IMR-90 (cell line): ENCODE measurements around the gene CTCFL. TPM values are rescaled to one million over a fixed set of nuclear protein-coding genes. Genes with fewer than 3 reads are reported as not detected.

Experiments used
- ATAC-seq: fragments of 200-7000 bp; cut with Tn5 transposase; 2 replicates; pipeline ENCODE4 v1.9.1; 2020; ENCODE audit warnings: low read depth, mild to moderate bottlenecking, moderate library complexity
- BruUV-seq: library from RNA; stranded (reverse); fragments of 400-500 nt; replicated peaks from 2 replicates; lab custom pipeline; 2021; lab: Mats Ljungman, UMichigan
- CTCF ChIA-PET: fragments of 300-600 bp; formaldehyde crosslinking; extraction: SDS; loops from one replicate; lab custom pipeline; 2021; ENCODE audit warnings: antibody characterized with exemption; lab: Yijun Ruan, JAX
- POLR2A ChIA-PET: fragments of 300-600 bp; sonication (Branson Sonifier 250); formaldehyde crosslinking; loops from one replicate; lab custom pipeline; 2022; ENCODE audit warnings: antibody characterized with exemption; ENCODE audit not compliant: unreplicated experiment; lab: Charles Lee
- DNase-seq: peaks from one replicate; pipeline ENCODE4 v3.0.0; 2013
- H2AFZ ChIP-seq: replicated peaks from 2 replicates; pipeline ENCODE3; 2013; ENCODE audit warnings: low read length, mild to moderate bottlenecking; ENCODE audit not compliant: poor library complexity
- H2AK5ac ChIP-seq: 2 replicates; pipeline ENCODE4 v1.6.1; 2013; ENCODE audit warnings: low read depth, low read length, inconsistent platforms
- H2AK9ac ChIP-seq: replicated peaks from 2 replicates; pipeline ENCODE3; 2013; ENCODE audit warnings: mild to moderate bottlenecking, low read depth, low read length, moderate library complexity; ENCODE audit not compliant: poor library complexity
- H2BK120ac ChIP-seq: 2 replicates; pipeline ENCODE4 v1.6.1; 2013; ENCODE audit warnings: low read depth, low read length, inconsistent platforms
- H2BK15ac ChIP-seq: 3 replicates; pipeline ENCODE4 v1.6.1; 2013; ENCODE audit warnings: low read depth, low read length, inconsistent platforms
- H2BK20ac ChIP-seq: 2 replicates; pipeline ENCODE4 v1.6.1; 2013; ENCODE audit warnings: low read depth, mild to moderate bottlenecking, inconsistent platforms, low read length, moderate library complexity
- H2BK5ac ChIP-seq: 2 replicates; pipeline ENCODE4 v1.6.1; 2013; ENCODE audit warnings: mild to moderate bottlenecking, low read depth, low read length, inconsistent platforms; ENCODE audit not compliant: poor library complexity, severe bottlenecking
- H3K14ac ChIP-seq: replicated peaks from 2 replicates; pipeline ENCODE4 v1.6.1; 2013; ENCODE audit warnings: low read depth, low read length, inconsistent platforms
- H3K18ac ChIP-seq: 2 replicates; pipeline ENCODE4 v1.6.1; 2013; ENCODE audit warnings: low read depth, low read length, control low read depth
- H3K23ac ChIP-seq: 2 replicates; pipeline ENCODE4 v1.6.1; 2013; ENCODE audit warnings: low read depth, low read length, inconsistent platforms
- H3K27ac ChIP-seq: 2 replicates; pipeline ENCODE4 v1.5.1; 2013; ENCODE audit warnings: mild to moderate bottlenecking, control low read depth, low read length; ENCODE audit not compliant: insufficient read depth
- H3K27me3 ChIP-seq: 2 replicates; pipeline ENCODE4 v1.6.1; 2013; ENCODE audit warnings: low read length; ENCODE audit not compliant: control insufficient read depth, insufficient read depth
- H3K36me3 ChIP-seq: 2 replicates; pipeline ENCODE4 v1.6.1; 2013; ENCODE audit warnings: low read length, mixed read lengths; ENCODE audit not compliant: control insufficient read depth, insufficient read depth
- H3K4ac ChIP-seq: 2 replicates; pipeline ENCODE4 v1.6.1; 2013; ENCODE audit warnings: low read depth, low read length, inconsistent platforms
- H3K4me1 ChIP-seq: 2 replicates; pipeline ENCODE4 v1.6.1; 2013; ENCODE audit warnings: low read length, mixed read lengths; ENCODE audit not compliant: control insufficient read depth, insufficient read depth
- H3K4me2 ChIP-seq: 2 replicates; pipeline ENCODE4 v1.6.1; 2013; ENCODE audit warnings: low read depth, mild to moderate bottlenecking, control low read depth, low read length, moderate library complexity
- H3K4me3 ChIP-seq: 2 replicates; pipeline ENCODE4 v1.5.1; 2013; ENCODE audit warnings: low read depth, mild to moderate bottlenecking, control low read depth, low read length, moderate library complexity; ENCODE audit not compliant: insufficient read depth
- H3K56ac ChIP-seq: 2 replicates; pipeline ENCODE4 v1.6.1; 2013; ENCODE audit warnings: low read length, inconsistent platforms; ENCODE audit not compliant: insufficient read depth; ENCODE audit errors: extremely low read depth
- H3K79me1 ChIP-seq, 2 experiments: 2 replicates each; pipeline ENCODE4 v1.6.1; 2013; ENCODE audit warnings: low read length in 2 of 2, inconsistent platforms in 1 of 2, low read depth in 1 of 2
- H3K9ac ChIP-seq: 2 replicates; pipeline ENCODE4 v1.6.1; 2013; ENCODE audit warnings: low read depth, low read length, control low read depth
- H3K9me1 ChIP-seq: 2 replicates; pipeline ENCODE4 v1.6.1; 2013; ENCODE audit warnings: low read length, inconsistent platforms; ENCODE audit not compliant: insufficient read depth
- H3K9me3 ChIP-seq: 2 replicates; pipeline ENCODE4 v1.6.1; 2013; ENCODE audit warnings: low read length; ENCODE audit not compliant: control insufficient read depth, insufficient read depth
- H4K20me1 ChIP-seq: 2 replicates; pipeline ENCODE4 v1.6.1; 2013; ENCODE audit warnings: low read length, inconsistent platforms; ENCODE audit not compliant: insufficient read depth
- H4K5ac ChIP-seq: 2 replicates; pipeline ENCODE4 v1.6.1; 2013; ENCODE audit warnings: mild to moderate bottlenecking, low read depth, low read length, control low read depth
- H4K8ac ChIP-seq, 2 experiments: 2 replicates each; pipeline ENCODE4 v1.6.1; 2013; ENCODE audit warnings: low read depth in 2 of 2, low read length in 2 of 2, control low read depth in 1 of 2, inconsistent platforms in 1 of 2
- H4K91ac ChIP-seq: 2 replicates; pipeline ENCODE4 v1.6.1; 2013; ENCODE audit warnings: low read depth, low read length, inconsistent platforms; ENCODE audit not compliant: insufficient read depth
- BHLHE40 ChIP-seq: fragments of 150-350 bp; IDR thresholded peaks from 2 replicates; pipeline ENCODE4 v1.6.1; 2016; ENCODE audit warnings: mild to moderate bottlenecking, low read depth, low read length
- CEBPB ChIP-seq: IDR thresholded peaks from 2 replicates; pipeline ENCODE4 v1.6.1; 2012; ENCODE audit warnings: low read depth, low read length, improper control_type of control experiment
- CHD1 ChIP-seq: IDR thresholded peaks from 2 replicates; pipeline ENCODE4 v1.6.1; 2012; ENCODE audit warnings: low read depth, low read length, improper control_type of control experiment
- ELK1 ChIP-seq: fragments of 150-350 bp; IDR thresholded peaks from 2 replicates; pipeline ENCODE4 v1.6.1; 2016; ENCODE audit warnings: low read depth, mild to moderate bottlenecking, low read length, moderate library complexity, borderline replicate concordance
- FOS ChIP-seq: fragments of 150-350 bp; IDR thresholded peaks from 2 replicates; pipeline ENCODE4 v1.6.1; 2016; ENCODE audit warnings: low read depth, low read length
- MAFK ChIP-seq: IDR thresholded peaks from 2 replicates; pipeline ENCODE4 v1.6.1; 2012; ENCODE audit warnings: low read depth, low read length, improper control_type of control experiment
- MAZ ChIP-seq: IDR thresholded peaks from 2 replicates; pipeline ENCODE4 v1.6.1; 2012; ENCODE audit warnings: low read depth, mild to moderate bottlenecking, low read length, improper control_type of control experiment, moderate library complexity, borderline replicate concordance
- MXI1 ChIP-seq: IDR thresholded peaks from 2 replicates; pipeline ENCODE4 v1.6.1; 2012; ENCODE audit warnings: low read depth, mild to moderate bottlenecking, low read length, moderate library complexity, borderline replicate concordance
- NFE2L2 ChIP-seq: fragments of 150-350 bp; IDR thresholded peaks from 2 replicates; pipeline ENCODE4 v1.6.1; 2016; ENCODE audit warnings: low read depth, mild to moderate bottlenecking, low read length
- POLR2A ChIP-seq: IDR thresholded peaks from 2 replicates; pipeline ENCODE4 v1.6.1; 2012; ENCODE audit warnings: mild to moderate bottlenecking, low read depth, low read length
- RAD21 ChIP-seq: IDR thresholded peaks from 2 replicates; pipeline ENCODE4 v1.6.1; 2012; ENCODE audit warnings: low read length, improper control_type of control experiment
- RCOR1 ChIP-seq: IDR thresholded peaks from 2 replicates; pipeline ENCODE4 v1.6.1; 2012; ENCODE audit warnings: mild to moderate bottlenecking, low read length, improper control_type of control experiment; ENCODE audit not compliant: insufficient replicate concordance
- RFX5 ChIP-seq: IDR thresholded peaks from 2 replicates; pipeline ENCODE4 v1.8.0; 2012; ENCODE audit warnings: low read depth, mild to moderate bottlenecking, low read length, moderate library complexity
- SMC3 ChIP-seq: fragments of 150-350 bp; IDR thresholded peaks from 2 replicates; pipeline ENCODE4 v1.6.1; 2016; ENCODE audit warnings: low read depth, mild to moderate bottlenecking, antibody characterized with exemption, low read length, moderate library complexity
- USF2 ChIP-seq: fragments of 150-350 bp; IDR thresholded peaks from 2 replicates; pipeline ENCODE4 v1.6.1; 2017; ENCODE audit warnings: mild to moderate bottlenecking, antibody characterized with exemption, low read length, low read depth
- WGBS, 2 experiments: methylation state at CpG; one replicate each; pipeline versions ENCODE4 v1.1.5 to v1.1.7; 2013; ENCODE audit warnings: missing lambda C conversion rate in 2 of 2; ENCODE audit not compliant: insufficient read length in 1 of 2; ENCODE audit errors: extremely low coverage in 2 of 2; 5-methylcytosine and 5-hydroxymethylcytosine counted together
- dilution Hi-C: fragments of 300-500 bp; cut with HindIII; formaldehyde crosslinking; loops from one replicate; pipeline ENCODE4 v1.14.3; 2018; ENCODE audit warnings: low sequenced_read_pairs; ENCODE audit not compliant: unreplicated experiment
- in situ Hi-C: fragments of 300-500 bp; cut with MboI; formaldehyde crosslinking; loops from 3 replicates; pipeline ENCODE4 v1.14.3; 2019; ENCODE audit warnings: low sequenced_read_pairs, inconsistent platforms, mixed read lengths
- intact Hi-C: fragments of 100-400 bp; cut with micrococcal nuclease; formaldehyde crosslinking; loops from 2 replicates; pipeline ENCODE4 v1.10.0; 2022
- polyA plus RNA-seq, 3 experiments: library from polyadenylated mRNA; depleted of rRNA; stranded (reverse); fragments of >200 nt; gene quantifications; 2 replicates each; pipeline ENCODE4 v1.2.3, GENCODE V29; 2012; ENCODE audit warnings: low replicate concordance in 1 of 3
- total RNA-seq: library from RNA; depleted of rRNA; stranded (reverse); fragments of >200 nt; gene quantifications from 2 replicates; pipeline ENCODE4 v1.2.3, GENCODE V29; 2012

The CTCFL gene
- total and polyA plus RNA-seq, 2 of the 4 experiments (the other 2 are of a cell fraction), result not detected

DNA sequence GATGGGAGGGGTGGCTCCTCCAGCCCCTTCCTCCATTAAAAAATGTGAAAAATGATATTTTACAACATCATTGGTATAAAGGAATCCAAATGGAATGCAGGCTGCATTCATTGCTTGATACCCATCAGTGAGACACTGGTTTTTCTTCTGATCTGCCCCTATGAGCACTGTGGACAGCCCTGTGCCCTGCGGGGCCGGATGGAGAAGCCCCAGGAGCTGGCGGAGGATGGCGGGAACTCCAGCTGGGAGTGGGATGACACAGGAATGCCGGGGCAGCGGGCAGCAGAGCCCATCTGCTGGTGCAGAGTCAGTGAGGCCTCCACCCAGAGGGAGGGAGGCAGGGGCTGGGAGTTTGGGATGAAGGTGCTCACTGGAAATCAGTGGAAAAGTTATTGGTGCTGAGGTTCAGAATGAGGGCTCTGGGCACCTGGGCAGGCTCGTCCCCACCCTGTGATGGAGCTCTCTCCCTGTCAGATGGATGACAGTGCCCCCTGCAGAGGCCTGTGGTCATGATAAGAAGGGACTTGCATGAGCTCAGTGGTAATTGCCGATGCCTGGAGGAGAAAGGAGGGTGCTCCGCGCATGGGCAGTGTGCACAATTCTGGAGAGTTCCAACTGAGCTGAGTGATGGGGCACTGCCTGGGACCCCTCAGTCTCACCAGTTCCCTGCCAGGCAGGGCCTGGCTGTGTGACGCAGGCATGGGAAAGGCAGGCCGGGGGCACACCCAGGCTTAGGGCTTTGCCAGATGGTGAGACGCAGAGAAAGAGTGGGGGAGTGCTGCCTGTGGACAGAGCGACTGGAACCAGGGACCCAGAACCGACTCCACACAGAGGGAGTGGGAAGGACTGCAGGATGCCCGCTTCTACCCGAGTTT, 23.2 kb downstream of the CTCFL start (continued):
- TF ChIP-seq RAD21, result no peak

DNA sequence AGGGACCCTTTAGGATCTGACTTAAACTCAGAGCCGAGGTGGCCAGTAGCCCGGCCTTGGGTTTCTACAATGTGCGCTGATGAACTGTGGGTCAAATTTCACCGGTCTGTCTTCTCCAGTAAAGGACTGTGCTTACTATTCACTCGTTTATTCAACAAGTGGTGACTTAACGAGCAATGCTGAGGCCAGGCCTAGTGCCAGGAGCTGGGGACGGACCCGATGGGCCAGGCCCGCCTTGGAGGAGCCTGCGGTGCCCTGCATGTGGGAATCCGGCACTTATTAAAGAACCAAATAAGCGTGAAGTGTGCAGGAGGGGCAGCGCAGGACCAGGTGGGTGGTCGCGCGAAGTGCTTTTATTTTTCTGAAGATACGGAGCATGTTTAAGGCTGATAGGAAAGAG, 24.0 kb downstream of the CTCFL start:
- DNase-seq, result no peak
- 78% methylated on average over 14 of the region's 17 CpGs; no CpG with 5 or more reads in 1 of the 2 experiments for WGBS, 2 experiments
- no peak overlapping the region for H2BK120ac ChIP-seq
- no peak overlapping the region for H3K18ac ChIP-seq
- no peak overlapping the region for H4K91ac ChIP-seq
- no peak overlapping the region for H3K14ac ChIP-seq
- dilution Hi-C loops, result no loop called here
- no peaks in the 10 kb centered on the region for H3K36me3 ChIP-seq
- no peak overlapping the region for H3K4me3 ChIP-seq
- H3K9ac ChIP-seq, result no peak overlapping the region
- no peak overlapping the region for H3K23ac ChIP-seq
- no peaks in the 10 kb centered on the region for H4K20me1 ChIP-seq
- no peak overlapping the region for H2BK5ac ChIP-seq
- H3K27ac ChIP-seq, result no peak overlapping the region
- intact Hi-C loops, result no loop called here
- H3K9me3 ChIP-seq, result no peaks in the 10 kb centered on the region
- H3K27me3 ChIP-seq, result peaks cover 3% of the 10 kb centered on the region; the same call in 1 of the 2 replicates
- no peak overlapping the region for H3K4me2 ChIP-seq
- ChIA-PET POLR2A (no interaction called here), CTCF (no interaction called here)
- H2AK5ac ChIP-seq, result no peak overlapping the region
- no peak overlapping the region for H3K56ac ChIP-seq
- H3K4ac ChIP-seq, result no peak overlapping the region
- no TSS peak for BruUV-seq
- no peak for TF ChIP-seq RCOR1
- TF ChIP-seq CEBPB, result no peak
- TF ChIP-seq SMC3, result no peak
- no peak for TF ChIP-seq FOS
- no peak for TF ChIP-seq BHLHE40
- no peak for TF ChIP-seq NFE2L2
- TF ChIP-seq ELK1, result no peak
- no peak for TF ChIP-seq MXI1
- TF ChIP-seq MAZ, result no peak
- TF ChIP-seq POLR2A, result no peak
- TF ChIP-seq RAD21, result no peak
- TF ChIP-seq CHD1, result no peak
- no peak for TF ChIP-seq RFX5
- TF ChIP-seq USF2, result no peak
- no peak for TF ChIP-seq MAFK
- H4K5ac ChIP-seq, result no peak overlapping the region
- in situ Hi-C loops, result no loop called here
- no peaks in the 10 kb centered on the region for H3K9me1 ChIP-seq
- no peak overlapping the region for H2AK9ac ChIP-seq
- no peaks in the 10 kb centered on the region; the same call in 1 of the 2 replicates for H3K4me1 ChIP-seq
- no peak overlapping the region for H2BK20ac ChIP-seq
- H2AFZ ChIP-seq, result no peak overlapping the region
- no peak for ATAC-seq
- H2BK15ac ChIP-seq, result no peak overlapping the region
- H3K79me1 ChIP-seq, result no peaks in the 10 kb centered on the region
- no peak overlapping the region for H4K8ac ChIP-seq
